Measurements from ENCODE around the gene PARD3B. TPM values are rescaled to one million over a fixed set of nuclear protein-coding genes. Genes with fewer than 3 reads are reported as not detected.

Gene PARD3B
- total RNA-seq, 1 donor from 2014 or later = 12.3 TPM

GRCh38 chr2:204917089-204917701, 371.9 kb downstream of the PARD3B start:
- H3K27ac ChIP-seq = no peak overlapping the region
- no peaks in the 10 kb centered on the region for H3K4me1 ChIP-seq
- H3K27me3 ChIP-seq = no peaks in the 10 kb centered on the region
- DNase-seq (ENCODE audit: extremely low spot score in 2 of 2) = no peak
- intact Hi-C loops (cut with DNase I) = no loop called here
- H3K9me3 ChIP-seq = no peaks in the 10 kb centered on the region
- TF ChIP-seq CTCF (IDR thresholded peaks at IDR 0.05) = no peak
- TF ChIP-seq POLR2AphosphoS5 (IDR thresholded peaks at IDR 0.05; ENCODE audit: insufficient read depth in 1 of 2, low read depth in 1 of 2) = no peak
- TF ChIP-seq POLR2A (IDR thresholded peaks at IDR 0.05) = no peak
- no peaks in the 10 kb centered on the region for H3K36me3 ChIP-seq
- H3K4me3 ChIP-seq = no peak overlapping the region

GRCh38 chr2:204920776-204921175, 375.5 kb downstream of the PARD3B start:
- Histone ChIP-seq H3K4me3 (no peak overlapping the region), H3K36me3 (no peaks in the 10 kb centered on the region), H3K27me3 (no peaks in the 10 kb centered on the region), H3K9me3 (no peaks in the 10 kb centered on the region), H3K27ac (no peak overlapping the region), H3K4me1 (no peaks in the 10 kb centered on the region)
- TF ChIP-seq POLR2A (IDR thresholded peaks at IDR 0.05) (no peak), POLR2AphosphoS5 (IDR thresholded peaks at IDR 0.05; ENCODE audit: insufficient read depth in 1 of 2, low read depth in 1 of 2) (no peak), CTCF (IDR thresholded peaks at IDR 0.05) (no peak)
- intact Hi-C loops (cut with DNase I) = no loop called here
- DNase-seq (ENCODE audit: extremely low spot score in 2 of 2) = no peak

GRCh38 chr2:204923957-204924356, 378.7 kb downstream of the PARD3B start:
- no peak for DNase-seq (ENCODE audit: extremely low spot score in 2 of 2)
- intact Hi-C loops (cut with DNase I) = no loop called here
- Histone ChIP-seq H3K36me3 (no peaks in the 10 kb centered on the region), H3K9me3 (no peaks in the 10 kb centered on the region), H3K27ac (no peak overlapping the region), H3K4me1 (no peaks in the 10 kb centered on the region), H3K4me3 (no peak overlapping the region), H3K27me3 (no peaks in the 10 kb centered on the region)
- TF ChIP-seq CTCF (IDR thresholded peaks at IDR 0.05) (no peak), POLR2AphosphoS5 (IDR thresholded peaks at IDR 0.05; ENCODE audit: insufficient read depth in 1 of 2, low read depth in 1 of 2) (no peak), POLR2A (IDR thresholded peaks at IDR 0.05) (no peak)

GRCh38 chr2:204931562-204931961, 386.3 kb downstream of the PARD3B start:
- Histone ChIP-seq H3K27ac (no peak overlapping the region), H3K36me3 (no peaks in the 10 kb centered on the region), H3K27me3 (no peaks in the 10 kb centered on the region), H3K4me1 (no peaks in the 10 kb centered on the region), H3K9me3 (no peaks in the 10 kb centered on the region), H3K4me3 (no peak overlapping the region)
- DNase-seq (ENCODE audit: extremely low spot score in 2 of 2) = no peak
- intact Hi-C loops (cut with DNase I) = no loop called here
- TF ChIP-seq POLR2AphosphoS5 (IDR thresholded peaks at IDR 0.05; ENCODE audit: insufficient read depth in 1 of 2, low read depth in 1 of 2) (no peak), POLR2A (IDR thresholded peaks at IDR 0.05) (no peak), CTCF (IDR thresholded peaks at IDR 0.05) (no peak)

GRCh38 chr2:204933735-204934374, 388.6 kb downstream of the PARD3B start:
- H3K9me3 ChIP-seq = no peaks in the 10 kb centered on the region
- no peaks in the 10 kb centered on the region for H3K27me3 ChIP-seq
- no peak for TF ChIP-seq POLR2A (IDR thresholded peaks at IDR 0.05)
- TF ChIP-seq CTCF (IDR thresholded peaks at IDR 0.05) = no peak
- TF ChIP-seq POLR2AphosphoS5 (IDR thresholded peaks at IDR 0.05; ENCODE audit: insufficient read depth in 1 of 2, low read depth in 1 of 2) = no peak
- DNase-seq (ENCODE audit: extremely low spot score in 2 of 2) = no peak
- H3K36me3 ChIP-seq = no peaks in the 10 kb centered on the region
- no peak overlapping the region for H3K4me3 ChIP-seq
- intact Hi-C loops (cut with DNase I) = no loop called here
- H3K4me1 ChIP-seq = no peaks in the 10 kb centered on the region
- H3K27ac ChIP-seq = no peak overlapping the region
